SHP77 treated with DMSO at 0.1 percent for 48 hours (cell line): Measurements from ENCODE around the gene FGD6.
"Not testable (repeated sequence)": the region's sequence is repeated elsewhere in the genome, so short reads cannot be mapped to it uniquely, and the experiment has no call there.

Source experiments
- DNase-seq: peaks from one replicate; lab custom pipeline; 2025; lab: John Stamatoyannopoulos, UW

FGD6 gene

GRCh38 chr12:95217377-95218149, at the start of gene FGD6, which contains the start of gene VEZT:
Gene FGD6 (minus strand): TSS chr12:95217467. CDS start chr12:95217240, 227 bp downstream.
Gene VEZT (plus strand): TSS chr12:95217807. CDS start chr12:95217851, 44 bp downstream.
- DNase-seq: peak; percentile 98

- DNase-seq: no peak
Measured at GRCh38 chr12:95266254-95266653, 49.0 kb upstream of the FGD6 start.

GRCh38 chr12:95265765-95266164, 48.5 kb upstream of the FGD6 start:
- no peak for DNase-seq

GRCh38 chr12:95262808-95263207, 45.5 kb upstream of the FGD6 start:
- DNase-seq: no peak

- DNase-seq: no peak
Measured at GRCh38 chr12:95261109-95261508, 43.8 kb upstream of the FGD6 start.

GRCh38 chr12:95259368-95259767, 42.1 kb upstream of the FGD6 start:
- DNase-seq: no peak

- no peak for DNase-seq
Measured at GRCh38 chr12:95258803-95259202, 41.5 kb upstream of the FGD6 start.

- DNase-seq: no peak
Measured at GRCh38 chr12:95258151-95258550, 40.9 kb upstream of the FGD6 start.

- DNase-seq: no peak
Measured at GRCh38 chr12:95257541-95257940, 40.3 kb upstream of the FGD6 start.

GRCh38 chr12:95253386-95253785, 36.1 kb upstream of the FGD6 start:
- DNase-seq: no peak

GRCh38 chr12:95248604-95249360, 31.5 kb upstream of the FGD6 start:
- no peak for DNase-seq

GRCh38 chr12:95248095-95248494, 30.8 kb upstream of the FGD6 start:
- no peak for DNase-seq

- DNase-seq: no peak
Measured at GRCh38 chr12:95244350-95244749, 27.1 kb upstream of the FGD6 start.

- DNase-seq: no peak
Measured at GRCh38 chr12:95243497-95244183, 26.4 kb upstream of the FGD6 start.

- DNase-seq: no peak
Measured at GRCh38 chr12:95241761-95242506, 24.7 kb upstream of the FGD6 start.

GRCh38 chr12:95241138-95241537, 23.9 kb upstream of the FGD6 start:
- DNase-seq: not testable (repeated sequence)

GRCh38 chr12:95240556-95240955, 23.3 kb upstream of the FGD6 start:
- no peak for DNase-seq

GRCh38 chr12:95239835-95240234, 22.6 kb upstream of the FGD6 start:
- not testable (repeated sequence) for DNase-seq

- no peak for DNase-seq
Measured at GRCh38 chr12:95239216-95239615, 21.9 kb upstream of the FGD6 start.

- no peak for DNase-seq
Measured at GRCh38 chr12:95238150-95238549, 20.9 kb upstream of the FGD6 start.

GRCh38 chr12:95237315-95237714, 20.0 kb upstream of the FGD6 start:
- DNase-seq: no peak

GRCh38 chr12:95235621-95236020, 18.4 kb upstream of the FGD6 start:
- DNase-seq: not testable (repeated sequence)
